PC-9 (cell line): Measurements from ENCODE around the gene DNAJC7. TPM values are rescaled to one million over a fixed set of nuclear protein-coding genes. Genes with fewer than 3 reads are reported as not detected.

Experiments used
- BruUV-seq: library from RNA; stranded (reverse); fragments of 400-500 nt; replicated peaks from 2 replicates; lab custom pipeline; 2021; lab: Mats Ljungman, UMichigan
- CTCF ChIA-PET: fragments of 300-600 bp; sonication (Branson Sonifier 250); formaldehyde crosslinking; loops from one replicate; lab custom pipeline; 2022; ENCODE audit warnings: antibody characterized with exemption; lab: Charles Lee
- POLR2A ChIA-PET: fragments of 300-600 bp; sonication (Branson Sonifier 250); formaldehyde crosslinking; loops from one replicate; lab custom pipeline; 2022; ENCODE audit warnings: antibody characterized with exemption; ENCODE audit not compliant: unreplicated experiment; lab: Charles Lee
- DNase-seq, 2 experiments: peaks; one replicate each; pipeline versions ENCODE4 v3.0.0 to v3.0.0-alpha.2; 2015 to 2022; ENCODE audit warnings: mixed read lengths in 1 of 2
- H2AFZ ChIP-seq: fragments of 200-600 bp; sonication (generic); 2 replicates; pipeline ENCODE4 v1.8.1; 2017; ENCODE audit warnings: antibody characterized with exemption
- H3F3A ChIP-seq: fragments of 200-600 bp; sonication (generic); 2 replicates; pipeline ENCODE4 v1.8.1; 2017; ENCODE audit warnings: antibody characterized with exemption, mild to moderate bottlenecking, low read depth; ENCODE audit not compliant: insufficient read depth
- H3K27ac ChIP-seq: fragments of 200-600 bp; sonication (generic); 2 replicates; pipeline ENCODE4 v1.6.1; 2016; ENCODE audit warnings: mixed run types
- H3K27me3 ChIP-seq: fragments of 200-600 bp; sonication (generic); 2 replicates; pipeline ENCODE4 v1.6.1; 2016; ENCODE audit warnings: low read depth, mixed run types; ENCODE audit not compliant: insufficient read depth
- H3K36me3 ChIP-seq: fragments of 200-600 bp; sonication (generic); 2 replicates; pipeline ENCODE4 v1.6.1; 2016; ENCODE audit warnings: low read depth, mixed run types
- H3K4me1 ChIP-seq: fragments of 200-600 bp; sonication (generic); replicated peaks from 2 replicates; pipeline ENCODE4 v1.6.1; 2016; ENCODE audit warnings: mixed run types; ENCODE audit not compliant: insufficient read depth
- H3K4me2 ChIP-seq: fragments of 200-600 bp; sonication (generic); 2 replicates; pipeline ENCODE4 v1.6.1; 2017; ENCODE audit warnings: mixed run types
- H3K4me3 ChIP-seq: fragments of 200-600 bp; sonication (generic); 2 replicates; pipeline ENCODE4 v1.6.1; 2016; ENCODE audit warnings: mixed run types
- H3K79me2 ChIP-seq: fragments of 200-600 bp; sonication (generic); 2 replicates; pipeline ENCODE4 v1.6.1; 2017; ENCODE audit warnings: low read depth, mixed run types
- H3K9me2 ChIP-seq: fragments of 200-600 bp; sonication (generic); 2 replicates; pipeline ENCODE4 v1.8.1; 2017; ENCODE audit warnings: mild to moderate bottlenecking; ENCODE audit not compliant: insufficient read depth
- H3K9me3 ChIP-seq: fragments of 200-600 bp; sonication (generic); 2 replicates; pipeline ENCODE4 v1.8.1; 2016; ENCODE audit warnings: low read depth; ENCODE audit not compliant: insufficient read depth
- H4K20me1 ChIP-seq: fragments of 200-600 bp; sonication (generic); 2 replicates; pipeline ENCODE4 v1.8.1; 2017; ENCODE audit not compliant: insufficient read depth
- EZH2 ChIP-seq: fragments of 200-600 bp; sonication (generic); IDR thresholded peaks from 2 replicates; pipeline ENCODE4 v1.8.0; 2017; ENCODE audit warnings: antibody characterized with exemption, low read depth
- intact Hi-C: fragments of 100-400 bp; cut with micrococcal nuclease; formaldehyde crosslinking; loops from one replicate; pipeline ENCODE4 v1.10.0; 2022; ENCODE audit not compliant: unreplicated experiment
- total RNA-seq: library from RNA; stranded (reverse); gene quantifications from 2 replicates; pipeline ENCODE4 v1.2.3, GENCODE V29; 2021
- TF ChIP-seq, protein P1 (sequence below): fragments of 200-600 bp; sonication (generic); conservative IDR thresholded peaks from 2 replicates; pipeline ENCODE4 v1.6.1; 2017; ENCODE audit warnings: mixed run types, antibody characterized with exemption, mild to moderate bottlenecking, moderate library complexity

The DNAJC7 gene
- total RNA-seq, 1 experiment from 2014 or later: 96.1 TPM

DNA sequence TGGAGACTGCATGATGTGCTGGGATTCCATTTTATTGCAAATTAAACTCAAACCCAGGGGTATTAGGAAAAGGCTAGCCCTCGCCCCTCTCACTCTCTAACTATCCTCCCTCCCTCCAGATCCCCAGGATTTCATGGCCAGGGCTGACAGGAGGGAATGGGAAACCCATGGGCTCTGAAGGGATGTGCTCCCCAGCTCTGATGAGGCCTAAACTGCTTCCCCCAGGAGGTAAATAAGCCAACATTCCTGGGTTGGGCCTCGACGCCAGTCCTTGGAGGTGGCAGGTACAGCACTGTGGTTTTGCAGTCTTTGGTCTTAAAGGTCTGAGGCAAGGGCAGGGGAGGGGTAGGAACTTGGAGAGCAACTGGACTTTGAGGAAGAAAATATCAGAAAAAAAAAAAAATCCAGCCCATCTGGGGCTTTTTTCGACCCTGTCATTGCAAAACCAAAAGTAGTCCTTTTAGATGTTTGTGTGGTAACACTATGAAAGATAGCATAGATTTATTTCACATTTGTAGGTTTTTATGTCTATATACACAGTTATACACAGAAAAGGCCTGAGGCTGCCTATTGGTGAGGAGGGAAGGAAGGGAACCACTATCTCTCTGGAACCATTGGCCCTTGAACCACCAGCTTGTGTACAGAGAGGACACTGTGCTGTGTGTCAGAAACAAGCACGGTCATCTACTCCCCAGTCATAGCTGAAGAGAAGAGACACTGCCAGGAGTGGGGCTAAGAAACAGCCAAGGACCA lies 21.2 kb upstream of the DNAJC7 start:
- no peaks in the 10 kb centered on the region for H3K9me2 ChIP-seq
- no peaks in the 10 kb centered on the region for H3F3A ChIP-seq
- no peaks in the 10 kb centered on the region for H3K36me3 ChIP-seq
- no peak overlapping the region for H2AFZ ChIP-seq
- ChIA-PET CTCF (no interaction called here), POLR2A (no interaction called here)
- H3K4me1 ChIP-seq: no peaks in the 10 kb centered on the region
- H3K79me2 ChIP-seq: no peaks in the 10 kb centered on the region
- DNase-seq: no peak
- no peak overlapping the region for H3K27ac ChIP-seq
- no peak for TF ChIP-seq EZH2
- TF ChIP-seq, protein P1, sequence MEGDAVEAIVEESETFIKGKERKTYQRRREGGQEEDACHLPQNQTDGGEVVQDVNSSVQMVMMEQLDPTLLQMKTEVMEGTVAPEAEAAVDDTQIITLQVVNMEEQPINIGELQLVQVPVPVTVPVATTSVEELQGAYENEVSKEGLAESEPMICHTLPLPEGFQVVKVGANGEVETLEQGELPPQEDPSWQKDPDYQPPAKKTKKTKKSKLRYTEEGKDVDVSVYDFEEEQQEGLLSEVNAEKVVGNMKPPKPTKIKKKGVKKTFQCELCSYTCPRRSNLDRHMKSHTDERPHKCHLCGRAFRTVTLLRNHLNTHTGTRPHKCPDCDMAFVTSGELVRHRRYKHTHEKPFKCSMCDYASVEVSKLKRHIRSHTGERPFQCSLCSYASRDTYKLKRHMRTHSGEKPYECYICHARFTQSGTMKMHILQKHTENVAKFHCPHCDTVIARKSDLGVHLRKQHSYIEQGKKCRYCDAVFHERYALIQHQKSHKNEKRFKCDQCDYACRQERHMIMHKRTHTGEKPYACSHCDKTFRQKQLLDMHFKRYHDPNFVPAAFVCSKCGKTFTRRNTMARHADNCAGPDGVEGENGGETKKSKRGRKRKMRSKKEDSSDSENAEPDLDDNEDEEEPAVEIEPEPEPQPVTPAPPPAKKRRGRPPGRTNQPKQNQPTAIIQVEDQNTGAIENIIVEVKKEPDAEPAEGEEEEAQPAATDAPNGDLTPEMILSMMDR: no peak
- H3K4me3 ChIP-seq: no peak overlapping the region
- H3K4me2 ChIP-seq: no peak overlapping the region
- H3K27me3 ChIP-seq: no peaks in the 10 kb centered on the region
- no peaks in the 10 kb centered on the region for H3K9me3 ChIP-seq
- intact Hi-C loops: no loop called here
- BruUV-seq: no TSS peak
- no peaks in the 10 kb centered on the region for H4K20me1 ChIP-seq

DNA sequence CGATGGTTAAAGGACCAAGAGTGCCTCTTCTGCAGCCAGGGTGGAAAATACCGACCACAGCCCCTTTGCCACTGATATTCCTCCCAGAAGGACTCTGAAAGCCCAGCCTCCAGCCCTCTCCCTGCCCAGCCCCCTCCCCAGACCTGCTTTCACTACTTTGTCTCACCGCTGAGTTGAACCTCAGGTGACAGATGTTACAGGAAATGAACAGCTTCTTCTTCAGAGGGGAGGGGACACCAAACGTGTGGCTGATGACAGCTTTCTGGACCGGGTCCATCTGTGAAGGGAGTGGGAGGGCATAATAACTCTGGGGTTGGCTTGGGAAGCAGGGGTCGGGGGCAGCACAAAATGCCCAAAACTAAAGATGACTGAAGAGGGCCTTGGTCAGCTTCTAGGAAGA lies 16.8 kb upstream of the DNAJC7 start:
- ChIA-PET CTCF (no interaction called here), POLR2A (no interaction called here)
- H3K4me1 ChIP-seq: no peaks in the 10 kb centered on the region
- intact Hi-C loops: no loop called here
- no peaks in the 10 kb centered on the region for H4K20me1 ChIP-seq
- H3F3A ChIP-seq: no peaks in the 10 kb centered on the region
- H3K79me2 ChIP-seq: no peaks in the 10 kb centered on the region
- no peaks in the 10 kb centered on the region for H3K9me2 ChIP-seq
- no peaks in the 10 kb centered on the region for H3K36me3 ChIP-seq
- no peak overlapping the region for H2AFZ ChIP-seq
- no peaks in the 10 kb centered on the region for H3K27me3 ChIP-seq
- H3K9me3 ChIP-seq: no peaks in the 10 kb centered on the region
- no peak overlapping the region for H3K4me3 ChIP-seq
- no peak overlapping the region for H3K27ac ChIP-seq
- no TSS peak for BruUV-seq
- no peak for DNase-seq
- H3K4me2 ChIP-seq: no peak overlapping the region
- no peak for TF ChIP-seq EZH2
- TF ChIP-seq, protein P1: no peak

GRCh38 chr17:42031584-42031983 lies 14.3 kb upstream of the DNAJC7 start:
- Histone ChIP-seq H3K36me3 (no peaks in the 10 kb centered on the region), H3K79me2 (no peaks in the 10 kb centered on the region), H3K4me3 (no peak overlapping the region), H3K9me2 (no peaks in the 10 kb centered on the region), H2AFZ (no peak overlapping the region), H3K27ac (no peak overlapping the region), H3K4me1 (no peaks in the 10 kb centered on the region), H3F3A (no peaks in the 10 kb centered on the region), H3K9me3 (no peaks in the 10 kb centered on the region), H3K27me3 (no peaks in the 10 kb centered on the region), H3K4me2 (no peak overlapping the region), H4K20me1 (no peaks in the 10 kb centered on the region)
- no peak for DNase-seq
- no TSS peak for BruUV-seq
- TF ChIP-seq, protein P1: no peak
- no peak for TF ChIP-seq EZH2
- ChIA-PET POLR2A (no interaction called here), CTCF (no interaction called here)
- intact Hi-C loops: no loop called here
